B cell (primary cell): Measurements from ENCODE around the gene GRB14. TPM values are rescaled to one million over a fixed set of nuclear protein-coding genes. Genes with fewer than 3 reads are reported as not detected.

Experiments used
- ATAC-seq: fragments of 200-7000 bp; cut with Tn5 transposase; one replicate; pipeline ENCODE4 v1.10.0; 2021; ENCODE audit warnings: low read depth, mild to moderate bottlenecking, moderate number of reproducible peaks, moderate library complexity
- CTCF ChIA-PET: fragments of 350-600 bp; sonication (Branson Sonifier 250); formaldehyde crosslinking; loops from one replicate; lab custom pipeline; 2021; ENCODE audit warnings: antibody characterized with exemption, inconsistent platforms; lab: Charles Lee
- POLR2A ChIA-PET: fragments of 350-600 bp; sonication (Branson Sonifier 250); formaldehyde crosslinking; loops from one replicate; lab custom pipeline; 2021; ENCODE audit warnings: antibody characterized with exemption; lab: Charles Lee
- DNase-seq: peaks from one replicate; pipeline ENCODE4 v3.0.0; 2013
- H2AFZ ChIP-seq: 2 replicates; pipeline ENCODE4 v1.6.1; 2012; ENCODE audit warnings: mild to moderate bottlenecking, low read depth, low read length; ENCODE audit not compliant: insufficient read depth, poor library complexity, severe bottlenecking
- H3K27ac ChIP-seq, 2 donors: 1 replicate in 1 of 2; 2 replicates in 1 of 2; pipeline ENCODE4 v1.5.1; 2012 to 2013; ENCODE audit warnings: low read length in 2 of 2, mild to moderate bottlenecking in 2 of 2, moderate library complexity in 1 of 2
- H3K27me3 ChIP-seq, 4 experiments: fragments of 200-600 bp in 1 of 4; sonication (generic) in 1 of 4; replicated peaks in 1 of 4; 1 replicate in 2 of 4; 2 replicates in 2 of 4; pipeline versions ENCODE4 v1.6.1 to v1.7.0; 2013 to 2016; ENCODE audit warnings: low read length in 3 of 4, mild to moderate bottlenecking in 2 of 4, mixed read lengths in 1 of 4, moderate library complexity in 1 of 4; ENCODE audit not compliant: insufficient read depth in 4 of 4, control insufficient read depth in 3 of 4; ENCODE audit errors: control extremely low read depth in 1 of 4
- H3K36me3 ChIP-seq, 2 experiments: replicated peaks in 1 of 2; 1 replicate in 1 of 2; 2 replicates in 1 of 2; pipeline versions ENCODE4 v1.6.1 to v1.7.1; 2013; ENCODE audit warnings: low read length in 1 of 2; ENCODE audit not compliant: insufficient read depth in 2 of 2, control insufficient read depth in 1 of 2; ENCODE audit errors: control extremely low read depth in 1 of 2, extremely low read depth in 1 of 2
- H3K4me1 ChIP-seq, 2 donors: fragments of 200-600 bp in 1 of 2; sonication (generic) in 1 of 2; 1 replicate in 1 of 2; 2 replicates in 1 of 2; pipeline versions ENCODE4 v1.5.1 to v1.6.1; 2013 to 2017; ENCODE audit warnings: low read length in 2 of 2; ENCODE audit not compliant: control insufficient read depth in 2 of 2, insufficient read depth in 2 of 2
- H3K4me2 ChIP-seq: replicated peaks from 2 replicates; pipeline ENCODE3; 2012; ENCODE audit warnings: mild to moderate bottlenecking, low read depth, low read length; ENCODE audit not compliant: poor library complexity, severe bottlenecking
- H3K4me3 ChIP-seq, 5 experiments: fragments of 200-600 bp in 1 of 5; sonication (generic) in 1 of 5; 1 replicate in 3 of 5; 2 replicates in 2 of 5; pipeline versions ENCODE4 v1.5.1 to v1.7.0; 2011 to 2016; ENCODE audit warnings: low read length in 4 of 5, mild to moderate bottlenecking in 4 of 5, low read depth in 2 of 5, control low read depth in 1 of 5, moderate library complexity in 1 of 5; ENCODE audit not compliant: insufficient read depth in 1 of 5; ENCODE audit errors: control extremely low read depth in 1 of 5, extremely low read depth in 1 of 5
- H3K79me2 ChIP-seq: fragments of 200-600 bp; sonication (generic); one replicate; pipeline ENCODE4 v1.6.0; 2016; ENCODE audit warnings: low read length; ENCODE audit not compliant: control insufficient read depth, insufficient read depth
- H3K9ac ChIP-seq: fragments of 200-600 bp; sonication (generic); 2 replicates; pipeline ENCODE4 v1.6.1; 2017; ENCODE audit warnings: mild to moderate bottlenecking, low read length, moderate library complexity
- H3K9me3 ChIP-seq, 3 donors: one replicate each; pipeline versions ENCODE4 v1.6.1 to v1.7.1; 2013; ENCODE audit warnings: low read length in 2 of 3; ENCODE audit not compliant: control insufficient read depth in 2 of 3, insufficient read depth in 1 of 3; ENCODE audit errors: control extremely low read depth in 1 of 3
- H4K20me1 ChIP-seq: 2 replicates; pipeline ENCODE4 v1.6.0; 2012; ENCODE audit warnings: mild to moderate bottlenecking, low read length; ENCODE audit not compliant: insufficient read depth, control insufficient read depth, poor library complexity, severe bottlenecking
- H3K27ac Mint-ChIP-seq: one replicate; pipeline ENCODE4 v1.8.0; 2021; ENCODE audit warnings: mixed read lengths
- H3K27me3 Mint-ChIP-seq: one replicate; pipeline ENCODE4 v1.8.0; 2021; ENCODE audit warnings: mixed read lengths
- H3K4me1 Mint-ChIP-seq: one replicate; pipeline ENCODE4 v1.8.0; 2021; ENCODE audit warnings: mixed read lengths
- H3K4me3 Mint-ChIP-seq: one replicate; pipeline ENCODE4 v1.8.0; 2021; ENCODE audit warnings: mixed read lengths
- H3K9me3 Mint-ChIP-seq: one replicate; pipeline ENCODE4 v1.8.0; 2022; ENCODE audit warnings: mixed read lengths; ENCODE audit not compliant: insufficient read depth
- EZH2 ChIP-seq: IDR thresholded peaks from 2 replicates; pipeline ENCODE4 v1.6.1; 2012; ENCODE audit warnings: borderline replicate concordance, low read depth, mild to moderate bottlenecking, moderate library complexity, low read length; ENCODE audit not compliant: insufficient read depth, poor library complexity, severe bottlenecking
- WGBS: methylation state at CpG from one replicate; pipeline ENCODE4 v1.1.5; 2013; ENCODE audit warnings: missing lambda C conversion rate; ENCODE audit not compliant: insufficient coverage; 5-methylcytosine and 5-hydroxymethylcytosine counted together
- intact Hi-C: fragments of 100-400 bp; cut with micrococcal nuclease; formaldehyde crosslinking; loops from one replicate; pipeline ENCODE4 v1.10.0; 2022
- polyA minus RNA-seq: library from RNA; depleted of rRNA, polyadenylated mRNA; stranded (reverse); fragments of >200 nt; gene quantifications from 2 replicates; pipeline ENCODE4 v1.2.3, GENCODE V29; 2012
- polyA plus RNA-seq: library from polyadenylated mRNA; depleted of rRNA; stranded (reverse); fragments of >200 nt; gene quantifications from 2 replicates; pipeline ENCODE4 v1.2.3, GENCODE V29; 2012
- total RNA-seq, 2 donors: library from RNA; stranded (reverse); fragments of 120-200 nt in 1 of 2; gene quantifications; 1 replicate in 1 of 2; 2 replicates in 1 of 2; pipeline versions ENCODE4 v1.2.3 to v1.2.4, GENCODE V29; 2013 to 2022
- TF ChIP-seq, protein P1 (sequence below): fragments of 200-600 bp; IDR thresholded peaks from one replicate; pipeline ENCODE4 v1.8.0; 2022; ENCODE audit warnings: antibody characterized with exemption, mild to moderate bottlenecking

GRB14 gene
- total RNA-seq = not detected in 2 replicates
- total RNA-seq (2013) = 0.65 TPM
- polyA plus RNA-seq = not detected in 2 replicates
- polyA minus RNA-seq = 0.29 TPM in 1 of 2 replicates, not detected in the other

DNA sequence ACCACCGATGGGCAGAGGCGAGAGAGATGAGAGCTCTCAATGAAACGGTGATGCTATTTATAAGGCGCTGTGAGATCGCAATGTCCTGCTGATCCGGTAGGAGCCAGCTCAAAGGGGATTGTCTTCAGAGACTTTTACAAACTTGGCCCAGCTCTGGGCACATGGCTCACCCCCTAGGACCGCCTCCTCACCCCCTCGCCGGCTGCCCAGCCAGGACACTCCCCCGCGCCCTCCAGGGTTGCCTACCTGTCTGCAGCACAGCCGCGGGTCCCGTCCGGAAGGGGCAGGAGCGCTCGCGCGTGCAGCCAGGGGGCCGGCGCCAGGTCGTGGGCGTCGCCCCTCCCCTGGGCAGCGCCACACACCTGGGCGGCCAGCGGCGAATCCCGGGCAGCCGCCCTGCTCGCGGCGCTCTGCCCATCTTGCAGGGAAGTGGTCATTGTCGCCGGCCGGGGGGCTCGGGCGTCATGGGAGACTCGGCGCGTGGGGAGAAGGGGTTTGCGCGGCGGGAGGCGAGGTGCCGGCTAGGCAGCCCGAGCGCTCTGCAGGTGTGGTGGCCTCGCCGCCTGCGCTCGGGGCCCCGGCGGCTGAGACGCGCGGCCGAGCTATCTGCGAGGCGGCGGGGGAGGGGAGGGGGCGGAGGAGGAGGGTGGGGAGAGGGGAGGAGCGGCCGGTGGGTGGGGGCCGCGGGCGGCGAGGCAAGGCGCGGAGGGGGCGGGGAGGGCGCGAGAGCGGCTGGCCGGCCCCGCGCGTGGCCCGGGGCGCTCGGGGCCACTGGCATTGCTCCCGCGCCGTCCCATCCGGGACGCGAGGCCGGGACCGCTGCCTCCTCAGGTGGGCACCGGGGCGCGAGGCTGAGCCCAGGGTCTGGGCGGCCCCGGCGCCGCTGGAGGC is at the start of gene GRB14:
GRB14 (minus strand) TSS at position 610 of the 891 bp plus-strand sequence; CDS start at position 437, 173 bp downstream.
- CTCF ChIA-PET = interaction anchor here (0.5 kb wide), 1 partner anchor 230 kb away, joined by 5 read pairs; no protein-coding TSS in a partner anchor
- DNase-seq (peak; percentile 12), ATAC-seq (peak; percentile 31)
- peaks cover 0 to 22% (median 18%) of the 10 kb centered on the region in 4 experiments for H3K27me3 ChIP-seq
- 2% methylated on average over 82 of the region's 96 CpGs for WGBS
- TF ChIP-seq, protein P1, sequence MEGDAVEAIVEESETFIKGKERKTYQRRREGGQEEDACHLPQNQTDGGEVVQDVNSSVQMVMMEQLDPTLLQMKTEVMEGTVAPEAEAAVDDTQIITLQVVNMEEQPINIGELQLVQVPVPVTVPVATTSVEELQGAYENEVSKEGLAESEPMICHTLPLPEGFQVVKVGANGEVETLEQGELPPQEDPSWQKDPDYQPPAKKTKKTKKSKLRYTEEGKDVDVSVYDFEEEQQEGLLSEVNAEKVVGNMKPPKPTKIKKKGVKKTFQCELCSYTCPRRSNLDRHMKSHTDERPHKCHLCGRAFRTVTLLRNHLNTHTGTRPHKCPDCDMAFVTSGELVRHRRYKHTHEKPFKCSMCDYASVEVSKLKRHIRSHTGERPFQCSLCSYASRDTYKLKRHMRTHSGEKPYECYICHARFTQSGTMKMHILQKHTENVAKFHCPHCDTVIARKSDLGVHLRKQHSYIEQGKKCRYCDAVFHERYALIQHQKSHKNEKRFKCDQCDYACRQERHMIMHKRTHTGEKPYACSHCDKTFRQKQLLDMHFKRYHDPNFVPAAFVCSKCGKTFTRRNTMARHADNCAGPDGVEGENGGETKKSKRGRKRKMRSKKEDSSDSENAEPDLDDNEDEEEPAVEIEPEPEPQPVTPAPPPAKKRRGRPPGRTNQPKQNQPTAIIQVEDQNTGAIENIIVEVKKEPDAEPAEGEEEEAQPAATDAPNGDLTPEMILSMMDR = no peak
- TF ChIP-seq EZH2 = no peak
- H3K4me2 ChIP-seq = peak within 1 kb of the TSS; percentile 82
- peak within 1 kb of the TSS; percentile 47 for H3K9ac ChIP-seq
- peaks cover 12% of the 10 kb centered on the region for H3K4me1 Mint-ChIP-seq
- H3K27me3 Mint-ChIP-seq = peaks cover 50% of the 10 kb centered on the region
- H3K27ac ChIP-seq = no peak within 1 kb of the TSS
- H3K79me2 ChIP-seq = no peaks in the 10 kb centered on the region
- peak within 1 kb of the TSS; percentile 84 for H3K4me3 Mint-ChIP-seq
- no peak within 1 kb of the TSS for H3K27ac Mint-ChIP-seq
- POLR2A ChIA-PET = no interaction called here
- H3K4me1 ChIP-seq = peaks cover 4 to 6% of the 10 kb centered on the region in 2 donors
- peak within 1 kb of the TSS; percentile 47 for H2AFZ ChIP-seq
- no peaks in the 10 kb centered on the region for H3K36me3 ChIP-seq
- intact Hi-C loops = no loop called here
- peak within 1 kb of the TSS in 3 of 5 experiments; percentile 37 to 54 (median 46) for H3K4me3 ChIP-seq
- H3K9me3 Mint-ChIP-seq = no peaks in the 10 kb centered on the region
- H3K9me3 ChIP-seq = no peaks in the 10 kb centered on the region
- H4K20me1 ChIP-seq = no peaks in the 10 kb centered on the region

DNA sequence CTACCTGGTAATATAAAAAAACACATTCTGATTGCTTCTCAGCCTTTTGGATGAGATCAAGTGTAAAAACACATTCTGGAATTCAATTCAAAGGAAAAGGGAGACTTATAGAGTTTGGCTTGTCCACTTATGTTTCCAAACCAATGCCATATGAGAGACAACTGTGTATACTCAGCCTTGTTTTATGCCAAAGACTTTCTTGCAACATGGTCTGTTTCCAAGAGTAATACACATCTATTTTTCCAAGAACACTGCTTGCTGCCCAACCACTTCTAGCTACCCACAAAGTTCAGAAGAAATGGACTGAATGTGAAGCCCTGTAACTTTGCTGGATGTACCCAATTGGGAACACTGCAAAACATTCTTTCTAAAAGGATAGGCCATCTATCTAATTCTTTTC is 48.0 kb upstream of the GRB14 start:
- H3K36me3 ChIP-seq = no peaks in the 10 kb centered on the region
- ChIA-PET CTCF (interaction anchor here (0.5 kb wide), 1 partner anchor 279 kb away, joined by 6 read pairs; no protein-coding TSS in a partner anchor), POLR2A (no interaction called here)
- intact Hi-C loops = no loop called here
- peaks cover 4 to 11% of the 10 kb centered on the region in 2 donors for H3K4me1 ChIP-seq
- no peak overlapping the region for H3K9ac ChIP-seq
- no peak for TF ChIP-seq EZH2
- TF ChIP-seq, protein P1 = no peak
- DNase-seq (no peak), ATAC-seq (no peak)
- Mint-ChIP-seq H3K27me3 (no peaks in the 10 kb centered on the region), H3K9me3 (no peaks in the 10 kb centered on the region), H3K4me3 (no peak overlapping the region), H3K4me1 (peaks cover 11% of the 10 kb centered on the region), H3K27ac (no peak overlapping the region)
- no peak overlapping the region for H3K27ac ChIP-seq
- H3K79me2 ChIP-seq = no peaks in the 10 kb centered on the region
- no peak overlapping the region for H2AFZ ChIP-seq
- no peak overlapping the region for H3K4me2 ChIP-seq
- H3K27me3 ChIP-seq = no peaks in the 10 kb centered on the region
- H3K4me3 ChIP-seq = no peak overlapping the region
- peaks cover 0 to 4% (median 0%) of the 10 kb centered on the region in 3 donors for H3K9me3 ChIP-seq
- no peaks in the 10 kb centered on the region for H4K20me1 ChIP-seq
